GM19025 (cell line): ENCODE data around the gene KIF24.
"Not testable (repeated sequence)": the region's sequence is repeated elsewhere in the genome, so short reads cannot be mapped to it uniquely, and the experiment has no call there.

Source experiments
- ATAC-seq: cut with Tn5 transposase; IDR thresholded peaks from one replicate; pipeline ENCODE4 v1.9.1; 2021; ENCODE audit warnings: mild to moderate bottlenecking, low read depth, moderate library complexity; ENCODE audit not compliant: unreplicated experiment

The KIF24 gene

DNA sequence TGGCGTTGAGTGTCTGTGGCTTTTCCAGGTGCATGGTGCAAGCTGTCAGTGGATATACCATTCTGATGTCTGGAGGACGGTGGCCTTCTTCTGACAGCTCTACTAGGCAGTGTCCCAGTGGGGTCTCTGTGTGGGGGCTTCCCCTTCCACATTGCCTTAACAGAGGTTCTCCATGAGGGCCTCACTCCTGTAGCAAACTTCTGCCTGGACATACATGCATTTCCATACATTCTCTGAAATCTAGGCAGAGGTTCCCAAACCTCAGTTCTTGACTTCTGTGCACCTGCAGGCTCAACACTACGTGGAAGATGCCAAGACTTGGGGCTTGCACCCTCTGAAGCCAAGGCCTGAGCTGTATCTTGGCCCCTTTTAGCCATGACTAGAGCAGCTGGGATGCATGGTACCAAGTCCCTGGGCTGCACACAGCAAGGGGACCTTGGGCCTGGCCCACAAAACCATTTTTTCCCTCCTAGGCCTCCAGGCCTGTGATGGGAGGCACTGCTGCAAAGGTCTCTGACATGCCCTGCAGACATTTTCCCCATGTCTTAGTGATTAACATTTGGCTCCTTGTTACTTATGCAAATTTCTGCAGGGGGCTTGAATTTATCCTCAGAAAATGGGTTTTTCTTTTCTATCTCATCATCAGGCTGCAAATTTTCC, 38.8 kb upstream of the KIF24 start:
- not testable (repeated sequence) for ATAC-seq

DNA sequence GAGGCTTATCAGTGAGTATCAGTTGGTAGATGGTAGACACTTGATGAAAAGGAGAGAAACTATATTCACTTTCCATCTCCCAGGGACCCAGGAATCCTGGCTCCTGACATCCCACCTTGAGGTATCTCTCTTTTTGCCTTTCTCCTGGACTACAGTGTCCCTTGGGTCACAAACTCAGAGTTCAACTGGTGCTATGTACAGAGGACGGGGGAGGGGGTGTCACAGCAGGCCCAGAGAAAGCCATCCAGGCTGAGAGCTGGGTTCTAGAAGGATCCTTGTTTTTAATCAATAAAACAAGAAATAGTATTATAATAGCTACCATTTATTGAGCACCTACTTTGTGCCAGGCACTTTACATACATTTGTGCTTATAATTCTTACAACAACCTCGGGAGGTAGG, 37.3 kb upstream of the KIF24 start:
- ATAC-seq: no peak

DNA sequence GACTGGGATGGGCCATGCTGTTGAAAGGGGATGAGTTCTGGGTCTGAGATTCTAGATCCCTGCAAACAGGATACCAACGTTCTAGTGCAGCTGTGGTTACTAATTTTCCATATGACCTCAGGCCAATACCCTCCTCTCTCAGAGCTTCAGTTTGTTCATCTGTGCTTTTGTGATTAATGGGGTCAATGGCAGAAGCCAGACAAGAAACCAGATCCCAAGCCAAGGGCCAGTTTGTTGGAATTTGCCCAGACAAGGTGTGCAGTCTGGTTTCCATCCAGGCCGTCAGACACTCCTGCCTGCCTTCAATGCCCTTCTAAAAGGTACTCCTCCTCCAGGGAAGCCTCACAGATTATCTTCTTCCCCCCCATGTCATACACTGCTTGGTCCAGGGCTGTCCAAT, 36.2 kb upstream of the KIF24 start:
- no peak for ATAC-seq

DNA sequence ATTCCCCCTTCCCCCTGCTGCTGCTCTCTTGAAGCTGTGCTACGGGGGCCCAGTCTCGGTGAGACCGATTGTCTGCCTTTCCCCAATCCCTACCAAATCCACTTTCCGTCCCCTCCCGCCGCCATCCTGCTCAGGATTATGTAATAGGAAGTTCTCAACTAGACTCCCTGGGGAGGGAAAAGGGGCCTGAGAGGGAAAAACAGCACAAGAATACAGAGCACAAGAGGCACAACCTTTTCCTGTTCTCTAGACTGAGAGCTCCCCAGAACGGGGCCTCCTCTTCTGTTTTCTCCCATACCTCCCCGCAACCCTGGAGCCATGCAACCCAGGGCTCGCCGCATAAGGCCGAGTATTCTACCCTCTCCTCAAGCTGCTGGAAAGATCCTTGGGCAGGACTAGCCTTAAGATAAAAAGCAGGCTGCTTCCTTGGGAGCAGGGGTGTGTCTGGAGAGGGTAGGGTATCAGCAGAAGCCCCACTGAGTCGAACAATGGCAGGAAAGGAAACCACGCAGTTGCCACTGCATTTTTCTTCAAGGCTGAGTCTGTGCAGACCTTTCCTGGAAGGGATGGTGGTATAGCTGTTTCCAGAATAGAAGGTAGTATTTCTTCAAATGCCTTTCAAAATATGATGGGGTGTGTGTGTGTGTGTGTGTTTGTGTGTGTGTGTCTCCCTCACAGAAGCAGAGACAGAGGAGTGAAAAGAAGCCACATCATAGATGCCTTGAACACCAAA, 34.7 kb upstream of the KIF24 start:
- ATAC-seq: no peak

DNA sequence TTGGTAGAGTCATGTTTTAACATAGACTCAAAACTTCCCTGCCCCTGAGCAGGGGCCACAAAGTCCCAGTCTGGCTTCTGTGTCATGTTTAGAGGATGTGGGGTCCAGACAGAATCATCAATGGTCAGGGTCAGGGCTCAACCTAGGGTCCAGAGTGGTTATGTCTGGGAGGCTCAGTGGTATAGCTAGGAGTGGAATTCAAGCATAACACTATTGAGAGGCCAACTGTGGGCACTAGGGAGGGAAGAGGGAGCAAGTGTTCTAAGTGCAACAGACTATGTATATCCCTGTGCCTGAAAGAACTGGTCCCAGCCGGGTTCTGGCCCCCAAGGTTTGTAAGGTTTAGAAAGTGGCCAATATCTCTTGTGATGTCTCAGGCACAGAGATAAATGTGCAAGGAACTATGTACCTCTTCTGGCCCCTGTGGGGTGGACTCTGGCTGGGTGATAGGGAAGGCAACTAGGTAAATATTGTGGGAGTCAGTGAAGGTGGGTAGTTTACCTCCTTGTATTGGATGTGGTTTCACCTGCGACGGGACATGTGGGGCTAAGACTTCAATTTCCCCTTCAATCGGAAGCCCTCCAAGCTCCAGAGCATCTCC, 33.6 kb upstream of the KIF24 start:
- no peak for ATAC-seq

DNA sequence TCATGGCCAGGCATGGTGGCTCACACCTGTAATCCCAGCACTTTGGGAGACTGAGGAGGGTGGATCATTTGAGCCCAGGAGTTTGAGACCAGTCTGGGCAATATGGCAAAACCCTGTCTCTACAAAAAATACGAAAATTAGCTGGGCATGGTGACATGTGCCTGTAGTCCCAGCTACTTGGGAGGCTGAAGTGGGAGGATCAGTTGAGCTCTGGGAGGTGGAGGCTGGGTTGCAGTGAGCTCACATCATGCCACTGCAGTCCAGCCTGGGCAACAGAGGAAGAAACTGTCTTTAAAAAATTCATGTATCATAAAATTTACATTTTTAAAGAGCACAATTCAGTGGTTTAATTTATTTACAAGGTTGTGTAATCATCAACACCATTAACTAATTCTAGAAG, 23.9 kb upstream of the KIF24 start:
- not testable (repeated sequence) for ATAC-seq

DNA sequence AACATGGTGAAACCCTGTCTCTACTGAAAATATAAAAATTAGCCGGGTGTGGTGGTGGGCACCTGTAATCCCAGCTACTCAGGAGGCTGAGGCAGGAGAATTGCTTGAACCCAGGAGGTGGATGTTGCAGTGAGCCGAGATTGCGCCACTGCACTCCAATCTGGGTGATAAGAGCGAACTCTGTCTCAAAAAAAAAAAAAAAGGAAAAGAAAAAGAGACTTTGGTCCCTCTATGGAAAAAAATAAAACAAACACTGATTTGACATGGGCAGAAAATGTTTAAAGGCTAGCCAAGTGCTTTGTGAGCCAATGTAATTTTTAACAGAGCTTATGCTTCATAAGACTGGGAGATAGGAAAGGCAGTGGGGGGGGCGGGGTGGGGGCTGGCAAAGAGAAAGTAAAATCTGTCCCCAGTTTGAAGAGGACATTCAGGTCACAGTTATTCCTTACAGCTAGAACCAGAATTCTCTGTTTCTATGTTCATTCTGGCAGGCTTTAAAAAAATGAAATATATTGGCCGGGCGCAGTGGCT, 23.1 kb upstream of the KIF24 start:
- ATAC-seq: not testable (repeated sequence)

DNA sequence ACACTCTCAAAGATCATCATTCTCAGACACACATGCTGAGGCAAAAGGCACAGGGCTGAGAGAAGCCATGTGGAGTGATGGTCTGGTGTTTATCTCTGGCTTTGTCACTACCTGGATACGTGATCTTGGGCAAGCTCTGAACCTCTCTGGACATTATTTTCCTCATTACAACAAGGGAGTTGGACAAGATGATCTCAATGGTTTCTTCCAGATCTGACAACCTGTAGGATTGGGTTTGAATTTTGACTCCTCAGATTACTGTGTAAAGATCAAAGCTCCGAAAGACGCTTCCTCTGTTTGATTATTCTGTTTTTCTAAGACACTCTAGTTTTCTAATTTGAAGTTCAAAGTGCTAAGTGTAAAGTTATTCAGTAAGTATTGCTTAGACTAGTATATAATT, 20.3 kb upstream of the KIF24 start:
- ATAC-seq: no peak

DNA sequence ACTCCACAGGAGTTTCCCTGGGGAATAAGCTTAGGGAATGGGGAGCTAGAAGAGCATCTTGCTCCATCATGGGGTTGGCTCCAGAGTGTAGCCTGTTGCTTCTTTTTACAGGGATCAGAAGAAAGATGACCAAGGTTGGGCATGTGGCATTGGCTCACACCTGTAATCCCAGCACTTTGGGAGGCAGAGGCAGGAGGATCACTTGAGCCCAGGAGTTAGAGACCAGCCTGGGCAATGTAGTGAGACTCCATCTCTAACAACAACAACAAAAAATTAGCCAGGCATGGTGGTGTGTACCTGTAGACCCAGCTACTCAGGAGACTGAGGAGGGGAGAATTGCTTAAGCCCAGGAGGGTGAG, 18.7 kb upstream of the KIF24 start:
- no peak for ATAC-seq

DNA sequence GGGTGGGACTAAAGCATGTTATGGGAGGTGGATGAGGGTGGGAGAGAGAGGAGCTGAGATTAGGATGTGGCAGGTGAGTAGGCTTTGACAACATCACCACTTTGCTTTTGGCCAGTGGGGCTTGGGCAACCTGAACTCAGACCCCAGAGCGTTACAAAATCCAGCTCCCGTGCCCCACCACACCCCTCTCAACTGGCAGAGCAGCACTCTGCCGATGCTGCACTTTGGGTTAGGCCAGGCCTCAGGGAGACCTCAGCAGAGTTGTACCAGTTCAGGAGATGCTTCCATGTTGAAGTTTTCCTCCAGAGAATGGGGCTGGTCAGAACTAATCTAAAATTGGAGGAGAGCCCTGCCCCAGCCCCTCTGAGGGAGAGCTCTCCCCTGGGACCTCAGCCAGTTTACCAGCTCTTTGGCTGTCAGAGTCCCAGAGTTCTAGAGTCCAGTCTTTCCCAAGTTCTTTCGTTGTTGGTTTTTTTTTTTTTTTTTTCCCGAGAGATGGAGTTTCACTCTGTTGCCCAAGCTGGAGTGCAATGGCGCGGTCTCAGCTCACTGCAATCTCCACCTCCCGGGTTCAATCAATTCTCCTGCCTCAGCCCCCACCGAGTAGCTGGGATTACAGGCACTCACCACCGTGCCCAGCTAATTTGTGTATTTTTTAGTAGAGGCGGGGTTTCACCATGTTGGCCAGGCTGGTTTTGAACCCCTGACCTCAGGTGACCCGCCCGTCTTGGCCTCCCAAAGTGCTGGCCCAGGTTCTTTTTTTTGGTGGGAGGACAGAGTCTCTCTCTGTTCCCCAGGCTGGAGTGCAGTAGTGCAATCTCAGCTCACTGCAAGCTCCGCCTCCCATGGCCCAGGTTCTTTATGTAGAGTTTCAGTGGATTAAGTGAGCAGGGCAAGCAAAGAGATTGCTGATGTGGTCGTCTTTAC, 18.1 kb upstream of the KIF24 start:
- ATAC-seq: no peak

DNA sequence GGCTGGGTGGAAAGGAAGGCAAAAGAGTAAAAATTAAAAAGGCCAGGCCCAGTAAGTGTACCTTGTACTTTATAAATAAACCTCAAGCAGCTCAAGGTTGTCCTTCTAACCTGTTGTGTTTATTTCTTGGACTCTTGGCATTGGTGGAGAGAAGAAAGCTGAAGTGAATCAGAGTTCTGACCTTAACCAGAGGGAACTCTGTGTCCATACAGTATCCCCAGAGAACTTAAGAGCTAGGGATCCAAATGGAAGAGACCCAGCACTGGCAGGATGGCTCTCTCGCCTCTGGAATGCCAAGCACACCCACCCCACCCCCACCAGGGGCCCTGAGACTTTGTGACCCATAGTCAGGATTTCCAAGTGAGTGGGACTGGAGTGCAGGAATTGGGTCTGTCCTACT, 14.5 kb upstream of the KIF24 start:
- ATAC-seq: no peak

DNA sequence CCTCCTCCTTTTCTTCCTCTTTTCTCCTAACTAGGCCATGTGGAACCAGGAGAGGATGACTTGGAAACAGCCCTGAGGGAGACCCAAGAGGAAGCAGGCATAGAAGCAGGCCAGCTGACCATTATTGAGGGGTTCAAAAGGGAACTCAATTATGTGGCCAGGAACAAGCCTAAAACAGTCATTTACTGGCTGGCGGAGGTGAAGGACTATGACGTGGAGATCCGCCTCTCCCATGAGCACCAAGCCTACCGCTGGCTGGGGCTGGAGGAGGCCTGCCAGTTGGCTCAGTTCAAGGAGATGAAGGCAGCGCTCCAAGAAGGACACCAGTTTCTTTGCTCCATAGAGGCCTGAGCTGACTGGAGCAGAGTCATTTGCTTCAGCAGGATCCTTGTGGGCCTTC, 14.0 kb upstream of the KIF24 start:
- ATAC-seq: no peak

DNA sequence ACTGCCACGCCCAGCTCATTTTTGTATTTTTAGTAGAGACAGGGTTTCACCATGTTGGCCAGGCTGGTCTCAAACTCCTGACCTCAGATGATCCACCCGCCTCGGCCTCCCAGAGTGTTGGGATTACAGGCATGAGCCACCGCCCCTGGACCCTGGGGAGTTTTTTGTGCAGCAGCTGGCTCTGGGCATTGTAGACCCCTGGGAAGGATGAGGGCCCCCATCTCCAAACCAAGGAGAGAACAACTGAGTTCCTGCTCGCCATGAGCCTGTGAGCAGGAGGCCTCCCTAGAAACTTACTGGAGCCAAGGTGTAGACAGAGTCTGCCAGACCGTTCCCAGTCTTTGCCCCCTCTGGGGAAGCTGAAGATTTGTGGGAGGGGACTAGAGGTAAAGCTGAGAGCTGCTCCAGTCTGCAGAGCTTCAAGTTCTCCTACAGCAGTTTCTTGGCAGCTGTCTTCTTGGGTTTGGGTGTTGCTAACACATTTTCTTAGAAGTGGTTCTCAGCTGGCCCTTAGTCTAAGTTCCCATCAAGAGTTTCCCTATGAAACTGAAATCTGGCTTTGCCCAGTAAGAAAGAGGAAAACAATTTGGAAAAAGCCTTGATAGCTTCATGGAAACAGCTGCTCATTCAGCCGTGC, 12.7 kb upstream of the KIF24 start:
- ATAC-seq: no peak

DNA sequence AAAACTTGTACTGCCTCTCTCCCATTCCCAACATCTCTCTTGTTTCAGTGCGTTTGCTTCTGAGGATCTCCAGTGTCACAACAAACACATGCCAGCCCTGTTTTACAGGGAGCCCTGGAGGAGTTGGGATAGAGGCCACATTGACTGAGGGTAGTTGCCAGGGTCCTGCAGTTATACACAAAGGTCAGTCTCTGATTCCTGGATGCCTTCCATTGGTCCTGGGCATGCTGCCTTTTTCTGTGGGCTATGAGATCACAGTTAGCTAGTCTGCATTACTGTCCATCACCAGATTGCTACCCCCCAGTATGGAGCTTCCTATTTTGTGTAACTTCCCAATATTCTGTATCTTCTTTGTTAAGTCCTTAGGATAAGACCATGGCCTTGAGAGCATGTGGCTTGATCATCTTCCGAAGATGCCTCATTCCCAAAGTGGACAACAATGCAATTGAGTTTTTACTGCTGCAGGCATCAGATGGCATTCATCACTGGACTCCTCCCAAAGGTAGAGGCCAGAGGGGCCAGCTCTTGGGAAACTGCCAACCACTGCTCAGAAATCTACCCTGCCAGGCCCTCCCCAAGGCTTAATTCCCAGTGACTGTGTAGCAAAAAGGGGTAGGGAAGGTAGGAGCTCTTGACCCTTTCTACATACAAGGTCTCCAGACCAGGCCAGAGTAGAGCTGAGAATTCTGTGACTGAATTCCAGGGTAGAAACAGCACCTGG, 9.8 kb upstream of the KIF24 start:
- ATAC-seq: no peak

DNA sequence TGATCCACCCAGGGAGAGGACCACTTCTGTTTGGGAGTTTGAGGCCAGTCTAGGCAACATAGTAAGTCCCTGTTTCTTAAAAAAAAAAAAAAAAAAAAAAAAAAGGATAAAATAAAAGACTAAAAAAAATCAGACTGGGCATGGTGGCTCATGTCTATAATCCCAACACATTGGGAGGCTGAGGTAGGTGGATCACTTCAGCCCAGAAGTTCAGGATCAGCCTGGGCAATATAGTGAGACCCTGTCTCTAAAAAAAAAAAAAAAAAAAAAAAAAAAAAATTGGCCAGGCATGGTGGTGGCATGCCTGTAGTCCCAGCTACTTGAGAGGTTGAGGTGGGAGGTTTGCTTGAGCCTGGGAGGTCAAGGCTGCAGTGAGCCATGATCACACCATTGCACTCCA, 9.0 kb upstream of the KIF24 start:
- not testable (repeated sequence) for ATAC-seq

DNA sequence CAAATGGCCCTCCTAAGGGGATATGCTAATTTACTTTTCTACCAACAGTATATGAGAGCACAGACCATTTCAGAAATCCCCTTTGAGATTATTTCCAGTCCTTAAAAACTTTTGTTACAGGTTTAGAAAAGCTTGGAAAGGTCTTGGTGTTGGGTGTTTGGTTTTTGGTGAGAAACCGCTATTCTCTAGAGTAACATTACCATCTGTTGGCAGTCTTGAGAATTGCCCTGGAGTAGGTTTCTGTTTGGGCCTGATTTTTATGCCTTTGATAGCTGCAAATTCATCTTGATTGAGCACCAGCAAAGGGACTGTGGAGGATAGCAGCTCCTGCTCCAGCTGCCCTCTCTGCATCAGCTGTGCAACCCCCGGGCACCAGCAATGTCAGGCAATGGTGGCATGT, 8.3 kb upstream of the KIF24 start:
- no peak for ATAC-seq

DNA sequence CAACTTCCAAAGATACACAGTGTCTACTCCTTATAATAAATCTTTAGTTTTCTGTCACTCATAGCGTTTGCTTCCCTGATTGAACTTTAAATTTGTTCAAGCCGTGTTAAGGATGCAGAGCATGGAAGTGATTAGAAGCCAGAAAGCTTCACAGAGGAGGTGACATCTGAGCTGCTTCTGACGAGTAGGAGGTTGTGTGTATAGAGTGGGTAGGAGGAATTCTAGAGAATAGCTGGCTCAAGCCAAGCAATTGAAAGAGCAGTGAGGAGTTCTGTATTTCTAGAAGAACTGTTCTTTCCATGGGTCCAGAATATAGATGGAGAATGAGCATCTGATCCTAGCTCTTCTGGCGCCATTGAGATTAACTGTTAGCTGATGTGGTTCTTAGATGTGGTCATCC, 6.3 kb upstream of the KIF24 start:
- ATAC-seq: no peak

DNA sequence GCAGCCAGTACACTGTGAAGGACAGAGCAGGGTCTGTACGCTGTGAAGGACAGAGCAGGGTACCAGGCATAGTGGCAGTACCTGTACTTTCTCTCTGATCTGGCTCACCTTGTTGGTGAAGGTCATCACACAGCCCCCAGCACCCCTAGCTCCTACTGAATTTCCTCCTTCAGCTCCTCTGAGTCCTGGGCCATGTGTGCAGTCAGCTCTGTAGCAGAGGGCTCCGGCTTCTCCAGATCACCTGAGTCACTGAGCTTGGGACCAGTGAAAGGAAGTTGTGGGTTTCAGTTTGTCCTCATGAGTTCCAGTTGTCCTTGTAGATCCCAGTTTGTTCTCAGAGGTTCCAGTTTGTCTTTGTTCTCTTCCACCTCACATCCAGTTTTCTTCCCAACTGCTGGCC, 5.8 kb upstream of the KIF24 start:
- ATAC-seq: no peak

DNA sequence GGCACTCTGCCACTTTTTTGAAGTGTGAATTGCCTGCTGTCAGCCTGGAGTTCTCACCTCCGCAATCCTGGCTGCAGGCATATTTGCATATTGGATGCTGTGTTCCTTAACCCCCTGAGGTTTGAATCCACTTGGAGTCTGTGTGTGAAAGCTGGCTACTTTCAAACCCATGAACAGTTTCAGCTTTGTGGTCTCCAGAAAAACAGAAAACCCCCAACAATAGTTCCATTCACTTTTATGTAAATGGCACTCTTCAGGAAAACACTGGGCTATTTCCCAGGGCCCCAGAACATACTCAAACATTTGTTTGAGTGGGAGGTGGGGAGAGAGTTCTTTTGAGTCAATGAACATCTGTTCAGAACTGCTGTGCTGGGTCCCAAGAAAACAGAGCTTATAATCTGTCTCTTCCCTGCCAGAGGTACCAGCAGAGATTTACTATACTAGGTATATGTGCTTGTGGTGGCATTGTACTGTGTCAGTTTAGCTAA, 5.3 kb upstream of the KIF24 start:
- ATAC-seq: no peak

DNA sequence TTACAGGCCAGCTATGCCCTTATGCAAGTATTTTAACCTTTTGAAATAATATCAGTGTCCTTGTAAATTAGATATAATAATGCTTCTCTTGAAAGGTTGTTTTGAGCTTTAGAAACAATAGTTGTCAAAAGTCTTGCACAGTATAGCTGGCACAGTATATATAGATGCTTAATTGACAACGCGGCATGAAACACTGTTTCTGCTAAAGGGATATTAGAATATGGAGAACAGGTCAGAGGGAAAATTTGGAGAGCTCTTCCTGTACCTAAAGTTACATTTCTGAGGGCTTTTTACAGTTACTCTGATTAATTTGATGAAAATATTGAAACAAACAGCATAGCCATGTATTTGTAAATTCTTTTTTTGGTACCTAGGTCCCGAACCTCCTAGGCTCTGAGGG, 4.8 kb upstream of the KIF24 start:
- ATAC-seq: no peak
